SK-N-SH (cell line): Measurements from ENCODE around the gene GRK5.
A peak's percentile ranks its signal among the peaks of the same experiment; 100 is the strongest.

Source experiments
- EP300 ChIP-seq, 2 experiments: IDR thresholded peaks; 2 replicates each; pipeline versions ENCODE4 v1.4.0 to v1.6.1; 2012; ENCODE audit warnings: borderline replicate concordance in 1 of 2, low read depth in 1 of 2, low read length in 1 of 2
- JUND ChIP-seq: IDR thresholded peaks from 2 replicates; pipeline ENCODE4 v1.4.0; 2012
- RAD21 ChIP-seq: IDR thresholded peaks from 2 replicates; pipeline ENCODE4 v1.6.1; 2012; ENCODE audit warnings: mild to moderate bottlenecking, low read length
- SMC3 ChIP-seq: IDR thresholded peaks from 2 replicates; pipeline ENCODE4 v1.6.1; 2012; ENCODE audit warnings: low read depth, low read length, improper control_type of control experiment
- TAF1 ChIP-seq: IDR thresholded peaks from 2 replicates; pipeline ENCODE4 v1.6.1; 2012; ENCODE audit warnings: low read depth, mild to moderate bottlenecking, low read length, moderate library complexity, borderline replicate concordance
- TCF12 ChIP-seq: IDR thresholded peaks from 2 replicates; pipeline ENCODE4 v1.4.0; 2012
- TF ChIP-seq, protein P1 (sequence below): fragments of 200-600 bp; sonication (generic); IDR thresholded peaks from 2 replicates; pipeline ENCODE4 v1.6.1; 2017; ENCODE audit warnings: antibody characterized with exemption, mild to moderate bottlenecking, moderate library complexity
- TF ChIP-seq, protein P2 (sequence below): fragments of 150-350 bp; IDR thresholded peaks from 2 replicates; pipeline ENCODE4 v1.6.1; 2017; ENCODE audit warnings: antibody characterized with exemption, low read length, low read depth, borderline replicate concordance
- TF ChIP-seq, protein P3 (sequence below): IDR thresholded peaks from 2 replicates; pipeline ENCODE4 v1.4.0; 2012; ENCODE audit warnings: low read depth, borderline replicate concordance

DNA sequence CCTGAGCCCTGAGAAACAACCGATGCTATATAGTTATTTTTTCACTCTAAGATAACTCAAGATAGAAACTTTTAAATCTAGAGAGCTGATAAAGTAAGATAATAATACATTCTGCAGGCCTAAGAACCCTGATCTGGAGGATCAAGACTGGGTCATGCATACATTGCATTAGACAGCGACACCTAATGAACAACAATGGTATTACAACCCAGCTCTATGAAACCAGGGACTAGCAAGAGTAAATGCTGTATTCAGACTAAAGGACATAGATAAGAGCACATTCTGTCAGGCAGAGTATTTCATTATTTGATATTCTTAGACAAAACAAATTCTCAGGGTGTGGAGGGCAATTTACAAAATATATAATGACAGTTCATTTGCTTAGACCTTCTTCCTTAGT is 148.6 kb downstream of the GRK5 start:
- TF ChIP-seq TAF1: no peak
- TF ChIP-seq, protein P1, sequence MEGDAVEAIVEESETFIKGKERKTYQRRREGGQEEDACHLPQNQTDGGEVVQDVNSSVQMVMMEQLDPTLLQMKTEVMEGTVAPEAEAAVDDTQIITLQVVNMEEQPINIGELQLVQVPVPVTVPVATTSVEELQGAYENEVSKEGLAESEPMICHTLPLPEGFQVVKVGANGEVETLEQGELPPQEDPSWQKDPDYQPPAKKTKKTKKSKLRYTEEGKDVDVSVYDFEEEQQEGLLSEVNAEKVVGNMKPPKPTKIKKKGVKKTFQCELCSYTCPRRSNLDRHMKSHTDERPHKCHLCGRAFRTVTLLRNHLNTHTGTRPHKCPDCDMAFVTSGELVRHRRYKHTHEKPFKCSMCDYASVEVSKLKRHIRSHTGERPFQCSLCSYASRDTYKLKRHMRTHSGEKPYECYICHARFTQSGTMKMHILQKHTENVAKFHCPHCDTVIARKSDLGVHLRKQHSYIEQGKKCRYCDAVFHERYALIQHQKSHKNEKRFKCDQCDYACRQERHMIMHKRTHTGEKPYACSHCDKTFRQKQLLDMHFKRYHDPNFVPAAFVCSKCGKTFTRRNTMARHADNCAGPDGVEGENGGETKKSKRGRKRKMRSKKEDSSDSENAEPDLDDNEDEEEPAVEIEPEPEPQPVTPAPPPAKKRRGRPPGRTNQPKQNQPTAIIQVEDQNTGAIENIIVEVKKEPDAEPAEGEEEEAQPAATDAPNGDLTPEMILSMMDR: peak; percentile 54
- TF ChIP-seq, protein P2, sequence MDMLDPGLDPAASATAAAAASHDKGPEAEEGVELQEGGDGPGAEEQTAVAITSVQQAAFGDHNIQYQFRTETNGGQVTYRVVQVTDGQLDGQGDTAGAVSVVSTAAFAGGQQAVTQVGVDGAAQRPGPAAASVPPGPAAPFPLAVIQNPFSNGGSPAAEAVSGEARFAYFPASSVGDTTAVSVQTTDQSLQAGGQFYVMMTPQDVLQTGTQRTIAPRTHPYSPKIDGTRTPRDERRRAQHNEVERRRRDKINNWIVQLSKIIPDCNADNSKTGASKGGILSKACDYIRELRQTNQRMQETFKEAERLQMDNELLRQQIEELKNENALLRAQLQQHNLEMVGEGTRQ: no peak
- TF ChIP-seq EP300 (IDR thresholded peaks at IDR 0.05; ENCODE audit: borderline replicate concordance in 1 of 2, low read depth in 1 of 2, low read length in 1 of 2): no peak
- TF ChIP-seq JUND: no peak
- TF ChIP-seq, protein P3, sequence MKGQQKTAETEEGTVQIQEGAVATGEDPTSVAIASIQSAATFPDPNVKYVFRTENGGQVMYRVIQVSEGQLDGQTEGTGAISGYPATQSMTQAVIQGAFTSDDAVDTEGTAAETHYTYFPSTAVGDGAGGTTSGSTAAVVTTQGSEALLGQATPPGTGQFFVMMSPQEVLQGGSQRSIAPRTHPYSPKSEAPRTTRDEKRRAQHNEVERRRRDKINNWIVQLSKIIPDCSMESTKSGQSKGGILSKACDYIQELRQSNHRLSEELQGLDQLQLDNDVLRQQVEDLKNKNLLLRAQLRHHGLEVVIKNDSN: no peak
- TF ChIP-seq TCF12: no peak
- TF ChIP-seq RAD21: no peak
- no peak for TF ChIP-seq SMC3
